Measurements from ENCODE around the gene PPFIA1.

The PPFIA1 gene

GRCh38 chr11:70230151-70230839 is 40.2 kb upstream of the PPFIA1 start:
- TF ChIP-seq HDGF (IDR thresholded peaks at IDR 0.05; ENCODE audit: borderline replicate concordance), result no peak
- TF ChIP-seq FOXK2 (IDR thresholded peaks at IDR 0.05), result no peak
- TF ChIP-seq LEF1 (IDR thresholded peaks at IDR 0.05; ENCODE audit: borderline replicate concordance), result no peak
- no peak for TF ChIP-seq L3MBTL2 (conservative IDR thresholded peaks at IDR 0.05)
- TF ChIP-seq NFRKB (IDR thresholded peaks at IDR 0.05), result no peak
- no peak for TF ChIP-seq FOXA1 (IDR thresholded peaks at IDR 0.05)
- no peak for TF ChIP-seq SUZ12 (IDR thresholded peaks at IDR 0.05)
- TF ChIP-seq TARDBP (IDR thresholded peaks at IDR 0.05), result no peak
- DNase-seq (ENCODE audit: extremely low spot score), result no peak
- POLR2A ChIA-PET, result interaction anchor here (1.5 kb wide), 1 partner anchor 41 kb away, joined by 3 read pairs; no protein-coding TSS in a partner anchor
- CTCF ChIA-PET, result no interaction called here

GRCh38 chr11:70230840-70231710 is 39.4 kb upstream of the PPFIA1 start:
- ChIA-PET CTCF (no interaction called here), POLR2A (interaction anchor here (1.5 kb wide), 1 partner anchor 40 kb away, joined by 3 read pairs; no protein-coding TSS in a partner anchor)
- DNase-seq (ENCODE audit: extremely low spot score), result no peak
- no peak for TF ChIP-seq FOXM1 (IDR thresholded peaks at IDR 0.05; ENCODE audit: borderline replicate concordance)
- TF ChIP-seq LEF1 (IDR thresholded peaks at IDR 0.05; ENCODE audit: borderline replicate concordance), result no peak
- no peak for TF ChIP-seq PKNOX1 (IDR thresholded peaks at IDR 0.05)
- no peak for TF ChIP-seq HDGF (IDR thresholded peaks at IDR 0.05; ENCODE audit: borderline replicate concordance)
- TF ChIP-seq FOXA1 (IDR thresholded peaks at IDR 0.05), result no peak
- no peak for TF ChIP-seq SP1 (IDR thresholded peaks at IDR 0.05)
- no peak for TF ChIP-seq ZNF384 (IDR thresholded peaks at IDR 0.05)
- TF ChIP-seq TARDBP (IDR thresholded peaks at IDR 0.05), result no peak
- no peak for TF ChIP-seq SUZ12 (IDR thresholded peaks at IDR 0.05)
- TF ChIP-seq ARNT (IDR thresholded peaks at IDR 0.05), result no peak
- TF ChIP-seq BHLHE40 (IDR thresholded peaks at IDR 0.05; ENCODE audit: borderline replicate concordance), result no peak
- TF ChIP-seq FOXK2 (IDR thresholded peaks at IDR 0.05), result no peak
- TF ChIP-seq L3MBTL2 (conservative IDR thresholded peaks at IDR 0.05), result no peak
- no peak for TF ChIP-seq CTBP1 (IDR thresholded peaks at IDR 0.05; ENCODE audit: borderline replicate concordance)
- TF ChIP-seq ELF4 (IDR thresholded peaks at IDR 0.05), result no peak
- no peak for TF ChIP-seq NFRKB (IDR thresholded peaks at IDR 0.05)

DNA sequence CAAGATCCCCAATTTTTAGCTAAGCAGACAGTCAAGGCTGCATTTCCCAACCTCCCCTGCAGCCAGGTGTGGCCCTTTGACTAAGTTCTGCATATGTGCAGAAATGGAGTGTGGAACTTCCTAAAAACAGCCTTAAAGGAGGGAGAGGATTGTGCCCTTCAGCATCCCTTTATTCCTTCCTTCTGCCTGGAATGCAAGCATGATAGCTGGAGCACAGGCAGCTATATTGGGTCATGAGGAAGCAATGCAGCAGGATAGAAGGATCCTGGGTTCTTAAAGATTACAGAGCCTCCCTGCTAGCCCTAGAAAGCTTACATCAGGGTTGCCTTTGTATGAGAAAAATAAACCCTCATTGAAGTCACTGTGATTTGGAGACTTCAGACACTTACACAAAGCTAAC is 37.5 kb upstream of the PPFIA1 start:
- POLR2A ChIA-PET, result no interaction called here
- no peak for DNase-seq (ENCODE audit: extremely low spot score)
- CTCF ChIA-PET, result no interaction called here
- TF ChIP-seq SUZ12 (IDR thresholded peaks at IDR 0.05) (no peak), PKNOX1 (IDR thresholded peaks at IDR 0.05) (no peak), SP1 (IDR thresholded peaks at IDR 0.05) (no peak), TARDBP (IDR thresholded peaks at IDR 0.05) (no peak), HDGF (IDR thresholded peaks at IDR 0.05; ENCODE audit: borderline replicate concordance) (no peak), CTBP1 (IDR thresholded peaks at IDR 0.05; ENCODE audit: borderline replicate concordance) (no peak), FOXM1 (IDR thresholded peaks at IDR 0.05; ENCODE audit: borderline replicate concordance) (no peak), FOXK2 (IDR thresholded peaks at IDR 0.05) (no peak), LEF1 (IDR thresholded peaks at IDR 0.05; ENCODE audit: borderline replicate concordance) (no peak), FOXA1 (IDR thresholded peaks at IDR 0.05) (no peak), L3MBTL2 (conservative IDR thresholded peaks at IDR 0.05) (no peak), BHLHE40 (IDR thresholded peaks at IDR 0.05; ENCODE audit: borderline replicate concordance) (no peak), NFRKB (IDR thresholded peaks at IDR 0.05) (no peak), ELF4 (IDR thresholded peaks at IDR 0.05) (no peak), ZNF384 (IDR thresholded peaks at IDR 0.05) (no peak), ARNT (IDR thresholded peaks at IDR 0.05) (no peak)

DNA sequence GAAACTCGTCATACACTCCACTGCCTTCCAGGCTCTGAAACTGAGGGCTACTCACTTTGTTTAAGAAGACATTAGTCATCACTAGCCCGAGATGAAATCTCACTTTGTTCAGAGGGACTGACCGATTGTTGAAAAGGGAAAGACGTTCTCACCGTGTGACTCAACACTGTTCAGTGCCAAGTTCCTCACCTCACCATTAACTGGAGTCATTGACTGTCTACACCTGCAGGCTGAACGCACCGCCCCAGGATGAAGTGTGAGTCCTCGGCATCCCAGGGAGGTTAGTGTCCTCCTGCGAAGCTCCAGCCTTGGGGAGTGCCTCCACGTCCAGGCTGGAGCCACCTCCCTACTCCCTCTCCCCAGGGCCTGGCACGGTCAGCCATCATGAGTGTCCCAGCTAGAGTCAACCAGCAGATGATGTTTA is 37.0 kb upstream of the PPFIA1 start:
- CTCF ChIA-PET, result no interaction called here
- no peak for DNase-seq (ENCODE audit: extremely low spot score)

More for the DNA sequence above, 37.0 kb upstream of the PPFIA1 start:
- no peak for TF ChIP-seq FOXA1 (IDR thresholded peaks at IDR 0.05)
- TF ChIP-seq LEF1 (IDR thresholded peaks at IDR 0.05; ENCODE audit: borderline replicate concordance), result no peak
- no peak for TF ChIP-seq BHLHE40 (IDR thresholded peaks at IDR 0.05; ENCODE audit: borderline replicate concordance)
- no peak for TF ChIP-seq SUZ12 (IDR thresholded peaks at IDR 0.05)
- no peak for TF ChIP-seq HDGF (IDR thresholded peaks at IDR 0.05; ENCODE audit: borderline replicate concordance)
- no peak for TF ChIP-seq L3MBTL2 (conservative IDR thresholded peaks at IDR 0.05)
- no peak for TF ChIP-seq FOXM1 (IDR thresholded peaks at IDR 0.05; ENCODE audit: borderline replicate concordance)
- no peak for TF ChIP-seq PKNOX1 (IDR thresholded peaks at IDR 0.05)
- no peak for TF ChIP-seq FOXK2 (IDR thresholded peaks at IDR 0.05)
- TF ChIP-seq ELF4 (IDR thresholded peaks at IDR 0.05), result no peak
- TF ChIP-seq NFRKB (IDR thresholded peaks at IDR 0.05), result no peak
- no peak for TF ChIP-seq SP1 (IDR thresholded peaks at IDR 0.05)
- TF ChIP-seq CTBP1 (IDR thresholded peaks at IDR 0.05; ENCODE audit: borderline replicate concordance), result no peak
- TF ChIP-seq ARNT (IDR thresholded peaks at IDR 0.05), result no peak
- TF ChIP-seq TARDBP (IDR thresholded peaks at IDR 0.05), result no peak
- TF ChIP-seq ZNF384 (IDR thresholded peaks at IDR 0.05), result no peak
- POLR2A ChIA-PET, result no interaction called here

Data from HEK293T (cell line).